ENCODE results near the gene PIEZO1.

Gene PIEZO1

DNA sequence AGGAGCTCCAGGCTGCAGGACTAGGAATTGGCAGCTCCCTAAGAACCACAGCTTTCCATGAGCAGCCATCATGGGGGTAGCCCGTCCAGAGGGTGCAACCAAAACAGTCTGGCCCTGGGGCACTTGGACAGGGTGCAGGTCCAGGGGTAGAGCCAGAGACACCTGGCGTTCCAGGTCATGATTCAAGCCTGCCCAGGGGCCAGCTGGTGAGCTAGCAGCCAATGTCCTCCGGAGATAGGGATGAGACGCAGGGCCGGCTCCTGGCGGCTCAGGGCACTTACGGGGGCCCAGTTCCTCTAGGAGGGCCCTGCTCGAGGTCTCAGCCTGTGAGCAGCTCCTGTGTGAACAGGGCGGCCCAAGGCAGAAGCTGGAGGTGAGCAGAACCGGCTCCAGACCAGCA, 22.1 kb downstream of the PIEZO1 start:
- peaks cover 22% of the 10 kb centered on the region for H3K4me1 ChIP-seq (ENCODE audit: control insufficient read depth, insufficient read depth, low read length)
- H3K4me3 ChIP-seq (ENCODE audit: low read length) = no peak overlapping the region
- no peaks in the 10 kb centered on the region for H3K9me3 ChIP-seq (ENCODE audit: control insufficient read depth, low read length)
- H3K27me3 ChIP-seq (ENCODE audit: control insufficient read depth, insufficient read depth, low read length) = no peaks in the 10 kb centered on the region
- H3K9ac ChIP-seq (ENCODE audit: low read length) = no peak overlapping the region
- H3K36me3 ChIP-seq (ENCODE audit: control insufficient read depth, insufficient read depth, low read length) = no peaks in the 10 kb centered on the region

DNA sequence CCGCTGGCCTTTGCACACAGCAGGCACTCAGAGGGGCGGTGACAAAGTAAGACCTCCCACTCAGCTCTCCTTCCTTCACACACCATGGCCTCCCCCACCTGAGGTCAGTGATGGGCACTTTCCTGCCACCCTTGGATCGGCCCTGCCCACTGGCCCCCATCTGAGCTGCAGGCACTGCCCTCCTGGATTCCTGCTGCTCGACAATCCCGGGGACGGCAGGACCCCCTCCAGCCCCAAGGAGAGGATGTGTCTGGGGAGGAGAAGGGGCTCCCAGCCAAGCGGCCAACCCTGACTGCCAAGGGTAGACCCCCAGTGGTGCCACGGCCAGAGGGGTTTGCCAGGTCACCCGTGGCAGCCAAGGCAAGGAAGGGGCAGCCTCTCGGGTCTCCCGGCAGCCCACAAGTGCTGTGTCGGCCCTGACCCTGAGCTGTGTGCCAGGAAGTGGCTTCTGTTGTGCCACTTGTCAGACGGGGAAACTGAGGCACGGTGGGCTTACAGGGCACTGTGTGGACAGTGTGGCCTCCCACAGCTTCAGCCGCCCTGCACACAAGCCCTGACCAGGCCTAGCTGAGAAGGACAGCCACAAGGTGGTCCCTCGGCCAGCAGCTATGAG, 22.7 kb downstream of the PIEZO1 start:
- Histone ChIP-seq H3K9ac (ENCODE audit: low read length) (no peak overlapping the region), H3K36me3 (ENCODE audit: control insufficient read depth, insufficient read depth, low read length) (no peaks in the 10 kb centered on the region), H3K4me1 (ENCODE audit: control insufficient read depth, insufficient read depth, low read length) (peaks cover 22% of the 10 kb centered on the region)

DNA sequence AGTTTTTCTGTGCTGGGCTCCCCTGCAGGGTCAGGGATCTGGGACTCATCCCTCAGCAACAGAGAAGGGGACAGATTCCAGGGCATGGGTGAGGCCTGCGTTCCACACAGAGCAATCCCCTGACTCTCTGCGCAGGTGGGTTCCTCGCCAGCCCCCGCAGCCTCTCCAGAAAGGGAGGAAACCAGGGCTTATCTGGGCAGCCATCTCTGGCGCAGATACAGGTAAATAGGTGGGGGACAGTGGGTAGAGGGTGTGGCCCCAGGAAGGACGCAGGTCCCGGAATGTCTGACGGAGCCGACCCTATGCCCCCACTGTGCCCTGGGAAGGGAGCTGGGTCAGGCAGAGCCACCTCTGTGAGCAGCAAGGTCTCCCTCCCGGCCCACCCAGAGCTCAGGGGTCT, 23.2 kb downstream of the PIEZO1 start:
- no peak overlapping the region for H3K4me3 ChIP-seq (ENCODE audit: low read length)
- no peaks in the 10 kb centered on the region for H3K9me3 ChIP-seq (ENCODE audit: control insufficient read depth, low read length)
- peaks cover 22% of the 10 kb centered on the region for H3K4me1 ChIP-seq (ENCODE audit: control insufficient read depth, insufficient read depth, low read length)
- no peaks in the 10 kb centered on the region for H3K36me3 ChIP-seq (ENCODE audit: control insufficient read depth, insufficient read depth, low read length)
- H3K9ac ChIP-seq (ENCODE audit: low read length) = no peak overlapping the region
- no peaks in the 10 kb centered on the region for H3K27me3 ChIP-seq (ENCODE audit: control insufficient read depth, insufficient read depth, low read length)

More for the DNA sequence above, 22.7 kb downstream of the PIEZO1 start:
- Histone ChIP-seq H3K27me3 (ENCODE audit: control insufficient read depth, insufficient read depth, low read length) (no peaks in the 10 kb centered on the region), H3K9me3 (ENCODE audit: control insufficient read depth, low read length) (no peaks in the 10 kb centered on the region), H3K4me3 (ENCODE audit: low read length) (no peak overlapping the region)

DNA sequence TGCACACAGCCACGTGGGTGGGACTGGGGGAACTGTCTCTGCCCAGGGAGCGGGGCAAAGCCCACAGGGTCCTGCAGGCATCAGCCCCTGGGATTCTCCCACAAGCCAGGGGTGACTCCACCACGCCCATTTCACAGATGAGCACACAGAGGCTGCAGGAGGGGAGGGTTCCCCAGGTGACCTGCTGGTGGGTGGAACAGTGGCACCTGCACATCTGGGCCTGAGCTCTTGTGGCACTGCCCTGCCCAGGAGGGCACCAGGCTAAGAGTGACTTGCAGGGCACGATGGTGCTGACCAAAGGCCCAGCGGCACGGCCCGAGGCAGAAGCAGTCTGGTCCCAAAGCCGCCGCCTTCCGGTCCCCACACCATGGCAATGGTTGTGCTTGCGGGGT, 23.9 kb downstream of the PIEZO1 start:
- Histone ChIP-seq H3K27me3 (ENCODE audit: control insufficient read depth, insufficient read depth, low read length) (no peaks in the 10 kb centered on the region), H3K36me3 (ENCODE audit: control insufficient read depth, insufficient read depth, low read length) (no peaks in the 10 kb centered on the region), H3K4me1 (ENCODE audit: control insufficient read depth, insufficient read depth, low read length) (peaks cover 22% of the 10 kb centered on the region), H3K9me3 (ENCODE audit: control insufficient read depth, low read length) (no peaks in the 10 kb centered on the region), H3K4me3 (ENCODE audit: low read length) (no peak overlapping the region), H3K9ac (ENCODE audit: low read length) (no peak overlapping the region)

DNA sequence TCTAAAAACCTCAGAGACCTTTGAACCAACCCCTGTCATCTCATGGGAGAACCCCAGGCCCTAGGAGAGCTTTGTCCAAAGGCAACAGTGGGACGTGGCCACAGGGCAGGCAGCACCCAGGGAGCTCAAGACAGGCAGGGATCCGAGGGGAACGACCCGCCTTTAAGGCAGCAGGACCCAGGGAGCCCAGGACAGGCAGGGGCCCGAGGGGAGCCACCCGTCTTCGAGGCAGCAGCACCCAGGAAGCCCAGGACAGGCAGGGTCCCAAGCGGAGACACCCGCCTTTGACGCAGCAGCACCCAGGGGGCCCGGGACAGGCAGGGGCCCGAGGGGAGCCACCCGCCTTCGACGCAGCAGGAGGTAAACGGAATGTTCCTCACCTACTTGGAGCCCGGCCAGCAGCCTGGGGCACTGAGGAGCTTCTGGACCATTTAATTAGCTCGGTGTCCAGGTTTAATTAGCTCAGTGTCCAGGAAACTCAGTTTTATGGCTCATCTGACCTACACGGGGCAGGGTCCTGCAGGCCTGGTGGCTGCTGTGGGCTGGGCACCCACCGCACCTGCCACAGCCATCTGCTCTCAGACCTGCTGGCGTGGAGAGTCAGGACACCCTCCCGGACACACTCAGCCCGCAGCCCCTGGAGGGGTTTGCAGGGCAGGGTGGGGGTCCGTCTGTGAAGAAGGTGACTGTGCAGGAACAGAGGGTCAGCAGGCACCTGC, 24.4 kb downstream of the PIEZO1 start:
- Histone ChIP-seq H3K4me1 (ENCODE audit: control insufficient read depth, insufficient read depth, low read length) (peaks cover 25% of the 10 kb centered on the region), H3K4me3 (ENCODE audit: low read length) (no peak overlapping the region), H3K36me3 (ENCODE audit: control insufficient read depth, insufficient read depth, low read length) (no peaks in the 10 kb centered on the region), H3K27me3 (ENCODE audit: control insufficient read depth, insufficient read depth, low read length) (no peaks in the 10 kb centered on the region), H3K9ac (ENCODE audit: low read length) (no peak overlapping the region), H3K9me3 (ENCODE audit: control insufficient read depth, low read length) (no peaks in the 10 kb centered on the region)

DNA sequence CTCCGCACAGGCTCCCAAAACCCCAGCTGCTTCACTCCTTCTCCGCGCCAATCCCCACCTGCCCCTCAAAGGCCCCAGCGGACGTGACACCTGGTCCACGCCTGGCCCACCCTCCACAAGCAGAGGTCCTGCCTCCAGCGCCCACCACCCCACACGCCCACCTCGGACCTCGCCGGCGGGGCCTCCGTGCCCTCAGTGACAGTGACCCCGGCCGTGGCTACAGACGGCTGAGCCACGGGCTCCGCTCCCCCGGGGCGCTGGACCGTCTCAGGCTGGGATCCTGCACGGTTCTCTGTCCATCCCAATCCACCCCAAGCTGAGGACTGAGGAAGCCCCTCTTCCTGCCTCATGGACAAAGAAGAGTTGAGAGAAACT, 25.1 kb downstream of the PIEZO1 start:
- Histone ChIP-seq H3K9ac (ENCODE audit: low read length) (no peak overlapping the region), H3K4me3 (ENCODE audit: low read length) (no peak overlapping the region), H3K4me1 (ENCODE audit: control insufficient read depth, insufficient read depth, low read length) (peaks cover 31% of the 10 kb centered on the region)

DNA sequence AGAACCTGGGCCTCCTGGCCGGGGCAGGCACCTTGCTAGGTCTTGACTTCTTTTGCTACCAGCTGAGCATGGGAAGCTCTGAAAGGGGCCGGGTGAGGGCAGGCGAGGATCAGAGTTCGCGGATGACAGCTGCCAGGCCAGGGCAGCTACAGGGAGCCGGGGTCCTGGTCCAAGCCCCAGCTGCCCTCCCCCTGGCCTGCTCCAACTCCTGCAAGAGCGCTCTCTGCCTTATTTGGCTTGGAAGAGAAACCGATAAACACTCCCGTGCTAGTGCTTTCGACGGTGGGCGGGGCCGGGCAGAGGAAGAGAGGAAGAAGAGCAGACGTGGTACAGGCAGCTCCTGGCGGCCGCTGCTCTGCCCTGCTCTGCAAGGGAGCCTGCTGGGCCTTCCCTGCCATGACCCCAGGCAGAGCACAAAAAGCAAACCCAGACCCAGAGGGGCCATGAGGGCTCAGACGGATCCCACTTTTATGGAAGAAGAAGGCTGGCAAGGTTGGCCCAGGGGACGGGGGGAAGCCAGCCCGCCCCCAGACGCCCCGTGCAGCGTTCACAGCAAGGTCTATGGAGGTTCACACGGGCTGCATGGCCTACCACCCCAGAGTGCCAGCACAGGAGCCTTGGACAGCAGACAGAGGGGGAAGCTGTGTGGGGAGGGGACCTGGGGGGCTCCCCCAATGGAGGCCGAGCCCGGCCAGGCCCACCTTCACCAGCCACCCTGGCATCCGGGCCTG, 25.6 kb downstream of the PIEZO1 start:
- Histone ChIP-seq H3K9ac (ENCODE audit: low read length) (no peak overlapping the region), H3K4me1 (ENCODE audit: control insufficient read depth, insufficient read depth, low read length) (peaks cover 35% of the 10 kb centered on the region), H3K4me3 (ENCODE audit: low read length) (no peak overlapping the region)

More for the DNA sequence above, 25.1 kb downstream of the PIEZO1 start:
- no peaks in the 10 kb centered on the region for H3K27me3 ChIP-seq (ENCODE audit: control insufficient read depth, insufficient read depth, low read length)
- no peaks in the 10 kb centered on the region for H3K9me3 ChIP-seq (ENCODE audit: control insufficient read depth, low read length)
- H3K36me3 ChIP-seq (ENCODE audit: control insufficient read depth, insufficient read depth, low read length) = no peaks in the 10 kb centered on the region

DNA sequence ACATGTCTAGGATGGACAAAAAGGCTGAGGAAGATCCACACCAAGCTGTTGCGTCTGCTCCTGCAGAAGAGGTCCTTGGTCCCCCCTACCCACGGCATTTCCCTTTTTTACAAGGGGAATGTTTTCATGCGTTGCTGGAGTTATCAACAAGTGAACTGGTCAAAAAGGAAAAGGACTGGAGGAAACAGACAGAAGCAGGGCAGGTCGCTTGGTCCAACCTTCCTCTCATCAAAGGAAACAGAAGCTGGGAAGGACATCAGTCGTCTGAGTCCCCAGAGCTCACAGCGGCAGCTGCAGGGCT, 26.1 kb downstream of the PIEZO1 start:
- no peaks in the 10 kb centered on the region for H3K9me3 ChIP-seq (ENCODE audit: control insufficient read depth, low read length)
- no peak overlapping the region for H3K4me3 ChIP-seq (ENCODE audit: low read length)
- peaks cover 34% of the 10 kb centered on the region for H3K4me1 ChIP-seq (ENCODE audit: control insufficient read depth, insufficient read depth, low read length)
- H3K27me3 ChIP-seq (ENCODE audit: control insufficient read depth, insufficient read depth, low read length) = no peaks in the 10 kb centered on the region
- no peak overlapping the region for H3K9ac ChIP-seq (ENCODE audit: low read length)
- no peaks in the 10 kb centered on the region for H3K36me3 ChIP-seq (ENCODE audit: control insufficient read depth, insufficient read depth, low read length)

More for the DNA sequence above, 25.6 kb downstream of the PIEZO1 start:
- Histone ChIP-seq H3K27me3 (ENCODE audit: control insufficient read depth, insufficient read depth, low read length) (no peaks in the 10 kb centered on the region), H3K36me3 (ENCODE audit: control insufficient read depth, insufficient read depth, low read length) (no peaks in the 10 kb centered on the region), H3K9me3 (ENCODE audit: control insufficient read depth, low read length) (no peaks in the 10 kb centered on the region)

DNA sequence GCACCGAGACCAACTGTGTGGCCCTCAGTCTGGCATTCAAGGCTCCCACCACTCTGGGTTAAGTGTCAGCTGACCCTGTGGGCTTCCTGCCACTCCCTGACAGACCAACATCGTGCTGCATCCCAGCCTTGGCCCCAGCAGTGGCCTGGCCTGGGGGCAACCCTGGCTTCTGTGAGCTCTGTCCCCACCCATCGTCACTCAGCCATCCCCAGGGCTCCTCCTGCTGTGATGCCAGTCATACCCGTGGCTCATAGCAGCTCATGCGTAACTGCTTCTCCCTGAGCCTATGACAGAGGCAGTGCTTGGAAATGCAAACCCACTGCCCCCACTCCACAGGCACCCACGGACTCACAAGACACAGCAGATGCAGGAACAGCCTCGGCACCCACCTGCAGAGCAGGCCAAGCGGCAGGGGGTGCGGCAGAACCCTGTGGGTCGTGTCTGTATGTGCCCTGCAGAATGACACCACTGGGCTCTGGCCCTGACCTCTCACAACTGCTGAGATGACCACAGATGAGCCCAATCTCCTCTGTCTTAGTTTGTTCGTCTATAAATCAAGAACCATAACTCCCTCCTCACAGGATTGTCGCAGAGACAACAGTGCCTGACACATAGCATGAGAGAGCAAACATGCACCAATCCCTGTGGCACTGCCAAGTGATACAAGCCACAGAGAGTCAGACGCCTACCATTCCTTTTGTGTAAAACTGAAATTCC, 26.6 kb downstream of the PIEZO1 start:
- Histone ChIP-seq H3K9ac (ENCODE audit: low read length) (no peak overlapping the region), H3K36me3 (ENCODE audit: control insufficient read depth, insufficient read depth, low read length) (no peaks in the 10 kb centered on the region), H3K4me3 (ENCODE audit: low read length) (no peak overlapping the region), H3K9me3 (ENCODE audit: control insufficient read depth, low read length) (no peaks in the 10 kb centered on the region), H3K27me3 (ENCODE audit: control insufficient read depth, insufficient read depth, low read length) (no peaks in the 10 kb centered on the region), H3K4me1 (ENCODE audit: control insufficient read depth, insufficient read depth, low read length) (peaks cover 28% of the 10 kb centered on the region)

DNA sequence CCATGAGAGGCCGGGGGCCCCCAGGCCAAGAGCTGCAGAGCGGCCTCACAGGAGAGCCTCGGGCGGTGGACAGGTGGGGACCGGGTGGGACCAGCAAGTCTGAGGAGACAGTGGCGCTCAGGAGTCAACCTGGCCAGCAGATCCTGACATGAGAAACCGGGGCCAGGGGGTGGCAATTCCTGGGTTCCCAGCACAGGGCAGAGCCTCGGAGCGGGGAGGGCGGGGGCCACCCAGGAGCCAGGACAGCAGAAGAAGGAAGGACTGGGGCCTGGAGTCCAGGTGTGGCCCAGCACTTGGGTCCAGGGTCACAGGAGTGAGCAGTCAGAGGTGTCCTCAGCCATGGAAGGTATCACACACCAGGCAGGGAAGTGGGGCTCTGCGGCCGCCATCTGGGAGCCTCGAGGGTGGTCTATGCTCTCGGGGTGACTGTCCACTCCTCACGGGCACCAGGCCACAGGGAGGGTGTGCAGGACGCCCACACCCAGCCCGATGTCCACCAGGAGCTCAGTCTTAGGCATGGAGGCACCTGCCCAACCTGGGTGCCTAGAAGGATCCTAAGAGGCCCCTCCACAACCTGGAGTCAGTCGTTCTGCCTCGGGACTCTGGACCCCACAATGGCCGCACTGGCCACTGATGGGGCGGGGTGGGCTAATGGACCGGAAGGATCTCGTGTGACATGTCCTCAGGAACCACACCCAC, 29.1 kb downstream of the PIEZO1 start:
- H3K9me3 ChIP-seq (ENCODE audit: control insufficient read depth, low read length) = no peaks in the 10 kb centered on the region

DNA sequence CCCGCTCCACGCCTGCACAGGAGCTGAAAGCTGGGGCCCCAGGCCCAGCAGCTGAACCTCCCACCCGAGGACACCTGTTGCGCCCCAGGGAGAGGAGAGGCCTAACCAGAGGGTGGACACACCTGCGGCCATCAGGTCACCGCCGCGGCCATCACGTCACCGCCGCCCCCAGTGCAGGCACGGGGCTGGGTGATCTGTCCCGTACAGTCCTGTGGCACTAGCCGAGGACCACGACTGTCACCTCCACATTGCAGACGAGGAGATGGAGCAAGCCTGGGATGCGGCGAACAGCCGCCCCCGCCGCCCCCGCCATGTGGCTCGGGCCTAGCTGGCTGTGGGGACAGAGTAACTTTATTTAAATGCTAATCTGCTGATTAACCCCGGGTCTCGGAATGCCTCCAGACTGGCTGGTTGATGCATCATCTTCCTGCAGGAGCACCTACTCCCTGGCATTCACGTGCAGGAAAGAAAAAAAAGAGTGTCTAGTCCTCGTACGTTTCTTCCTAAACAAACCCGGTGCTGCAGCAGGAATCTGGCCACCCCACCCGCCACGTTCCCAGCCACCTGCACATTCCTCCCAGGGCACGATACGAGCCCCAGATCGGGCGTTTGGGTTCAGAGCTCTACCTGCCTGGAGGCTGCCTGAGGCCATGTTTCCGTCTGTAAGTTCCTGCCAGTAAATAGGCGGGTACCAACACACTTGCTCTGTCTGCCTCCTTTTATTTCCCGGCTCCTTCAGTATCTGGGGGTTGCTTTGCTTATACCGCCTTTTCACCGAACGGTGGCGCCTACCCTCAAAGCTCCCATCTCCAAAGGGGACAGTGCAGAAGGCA, 29.9 kb downstream of the PIEZO1 start:
- Histone ChIP-seq H3K4me3 (ENCODE audit: low read length) (no peak overlapping the region), H3K9me3 (ENCODE audit: control insufficient read depth, low read length) (no peaks in the 10 kb centered on the region), H3K9ac (ENCODE audit: low read length) (no peak overlapping the region), H3K36me3 (ENCODE audit: control insufficient read depth, insufficient read depth, low read length) (no peaks in the 10 kb centered on the region), H3K4me1 (ENCODE audit: control insufficient read depth, insufficient read depth, low read length) (peaks cover 20% of the 10 kb centered on the region), H3K27me3 (ENCODE audit: control insufficient read depth, insufficient read depth, low read length) (no peaks in the 10 kb centered on the region)

More for the DNA sequence above, 29.1 kb downstream of the PIEZO1 start:
- Histone ChIP-seq H3K9ac (ENCODE audit: low read length) (no peak overlapping the region), H3K4me1 (ENCODE audit: control insufficient read depth, insufficient read depth, low read length) (peaks cover 26% of the 10 kb centered on the region), H3K4me3 (ENCODE audit: low read length) (no peak overlapping the region), H3K27me3 (ENCODE audit: control insufficient read depth, insufficient read depth, low read length) (no peaks in the 10 kb centered on the region), H3K36me3 (ENCODE audit: control insufficient read depth, insufficient read depth, low read length) (no peaks in the 10 kb centered on the region)

Measured in mucosa of stomach (tissue), 1 donor.